ENCODE data around the gene DCAKD. TPM values are rescaled to one million over a fixed set of nuclear protein-coding genes. Genes with fewer than 3 reads are reported as not detected.

DCAKD gene
- total RNA-seq: 10 to 100 TPM; 50.3 to 68.8 (median 57.9) TPM

GRCh38 chr17:45051060-45051719, at the start of gene DCAKD:
DCAKD (minus strand) TSS chr17:45051632; CDS start chr17:45034885, 16,747 bp downstream.
- TF ChIP-seq CTCF (IDR thresholded peaks at IDR 0.05): peak in 1 of 3 experiments; percentile 10
- TF ChIP-seq POLR2A (IDR thresholded peaks at IDR 0.05; ENCODE audit: low read depth): peak; percentile 78
- TF ChIP-seq EP300 (IDR thresholded peaks at IDR 0.05): no peak
- TF ChIP-seq POLR2AphosphoS5 (IDR thresholded peaks at IDR 0.05): peak; percentile 77 to 85
- peaks cover 12 to 35% (median 30%) of the 10 kb centered on the region in 4 donors for H3K4me1 ChIP-seq
- H3K9me3 ChIP-seq: no peaks in the 10 kb centered on the region
- intact Hi-C loops (cut with DNase I): loop anchor here (5.0 kb wide), 1 partner anchor 46 kb away; no protein-coding TSS in a partner anchor
- H3K27ac ChIP-seq (replicated peaks in 1 of 4): peak within 1 kb of the TSS; percentile 89 to 96 (median 92)
- H3K4me3 ChIP-seq: peak within 1 kb of the TSS; percentile 61 to 79 (median 66)
- peaks cover 0 to 9% (median 0%) of the 10 kb centered on the region in 4 donors for H3K36me3 ChIP-seq
- no peaks in the 10 kb centered on the region for H3K27me3 ChIP-seq
- DNase-seq (ENCODE audit: extremely low spot score): peak; percentile 94
- WGBS: 4% methylated on average over 14 of the region's 56 CpGs

- peak overlapping the region; percentile 61 to 91 (median 76) for H3K27ac ChIP-seq (replicated peaks in 1 of 4)
- peaks cover 72 to 97% (median 89%) of the 10 kb centered on the region in 4 donors for H3K36me3 ChIP-seq
- TF ChIP-seq EP300 (IDR thresholded peaks at IDR 0.05) (no peak), POLR2AphosphoS5 (IDR thresholded peaks at IDR 0.05) (peak; percentile 60 to 69), CTCF (IDR thresholded peaks at IDR 0.05) (peak; percentile 85 to 92 (median 90))
- no peaks in the 10 kb centered on the region for H3K9me3 ChIP-seq
- no peaks in the 10 kb centered on the region for H3K27me3 ChIP-seq
- H3K4me3 ChIP-seq: no peak overlapping the region
- WGBS: 42% methylated on average over 9 of the region's 9 CpGs
- DNase-seq (ENCODE audit: extremely low spot score): peak; percentile 96
- intact Hi-C loops (cut with DNase I): loop anchor here (2.0 to 5.0 kb wide), 4 partner anchors 33 to 178 kb away; partner anchors contain the start of genes DCAKD and PLCD3
- H3K4me1 ChIP-seq: peaks cover 42 to 54% (median 48%) of the 10 kb centered on the region in 4 donors
These were observed 47.6 kb upstream of the DCAKD start for GRCh38 chr17:45098869-45099616.

DNA sequence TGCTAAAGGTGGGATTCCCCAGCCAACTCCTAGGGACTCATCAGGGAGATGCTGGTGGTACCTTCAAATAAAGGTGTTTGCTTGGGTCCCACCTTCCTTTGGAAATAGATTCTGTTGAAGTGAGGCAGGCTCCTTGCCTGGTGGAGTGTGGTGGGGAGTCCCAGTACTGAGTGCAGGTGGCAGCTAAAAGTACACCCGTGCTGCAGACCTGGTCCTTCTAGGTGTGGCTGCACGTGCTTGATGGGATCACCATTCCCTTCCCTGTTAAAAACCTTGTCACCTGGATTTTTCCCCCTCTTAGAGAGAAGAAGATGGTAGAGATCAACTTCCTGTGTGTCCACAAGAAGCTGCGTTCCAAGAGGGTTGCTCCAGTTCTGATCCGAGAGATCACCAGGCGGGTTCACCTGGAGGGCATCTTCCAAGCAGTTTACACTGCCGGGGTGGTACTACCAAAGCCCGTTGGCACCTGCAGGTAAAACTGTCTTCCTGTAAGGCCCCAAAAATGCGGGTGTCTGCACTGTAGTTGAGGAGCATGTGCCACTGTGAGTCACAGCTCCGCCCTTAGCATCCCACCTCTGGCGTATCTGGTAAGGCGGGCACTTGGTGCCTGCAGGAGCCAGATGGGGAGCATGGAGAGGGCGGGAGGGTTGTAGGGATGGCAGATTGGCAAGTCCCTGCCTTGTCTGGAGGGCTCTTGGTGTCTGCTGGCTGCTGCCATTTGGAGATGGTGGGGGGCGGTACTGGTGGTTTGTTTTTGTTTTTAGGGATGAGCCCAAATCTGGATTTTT, 46.8 kb upstream of the DCAKD start:
- intact Hi-C loops (cut with DNase I): loop anchor here (2.0 to 5.0 kb wide), 4 partner anchors 34 to 177 kb away; partner anchors contain the start of genes DCAKD and PLCD3
- Histone ChIP-seq H3K4me1 (peaks cover 46 to 62% (median 55%) of the 10 kb centered on the region in 4 donors), H3K36me3 (peaks cover 65 to 97% (median 86%) of the 10 kb centered on the region in 4 donors), H3K27me3 (no peaks in the 10 kb centered on the region), H3K27ac (replicated peaks in 1 of 4) (peak overlapping the region; percentile 67 to 91 (median 86)), H3K9me3 (no peaks in the 10 kb centered on the region), H3K4me3 (no peak overlapping the region)
- WGBS: 79% methylated on average over 13 of the region's 13 CpGs
- no peak for DNase-seq (ENCODE audit: extremely low spot score)
- TF ChIP-seq EP300 (IDR thresholded peaks at IDR 0.05) (no peak), POLR2AphosphoS5 (IDR thresholded peaks at IDR 0.05) (no peak), POLR2A (IDR thresholded peaks at IDR 0.05; ENCODE audit: low read depth) (no peak), CTCF (IDR thresholded peaks at IDR 0.05) (no peak)

GRCh38 chr17:45096926-45097325, 45.5 kb upstream of the DCAKD start:
- H3K4me1 ChIP-seq: peaks cover 44 to 75% (median 69%) of the 10 kb centered on the region in 4 donors
- TF ChIP-seq CTCF (IDR thresholded peaks at IDR 0.05) (no peak), POLR2A (IDR thresholded peaks at IDR 0.05; ENCODE audit: low read depth) (no peak), POLR2AphosphoS5 (IDR thresholded peaks at IDR 0.05) (no peak), EP300 (IDR thresholded peaks at IDR 0.05) (no peak)
- no peaks in the 10 kb centered on the region for H3K9me3 ChIP-seq
- WGBS: 93% methylated on average over 7 of the region's 11 CpGs
- no peak for DNase-seq (ENCODE audit: extremely low spot score)
- H3K27ac ChIP-seq (replicated peaks in 1 of 4): peak overlapping the region; percentile 84 to 91 (median 88)
- H3K36me3 ChIP-seq: peaks cover 54 to 97% (median 75%) of the 10 kb centered on the region in 4 donors
- no peak overlapping the region for H3K4me3 ChIP-seq
- no peaks in the 10 kb centered on the region for H3K27me3 ChIP-seq
- intact Hi-C loops (cut with DNase I): loop anchor here (5.0 kb wide), 3 partner anchors 35 to 75 kb away; partner anchors contain the start of genes DCAKD and PLCD3
